NCI-H748 treated with DMSO at 0.1 percent for 48 hours (cell line): ENCODE data around the gene GALNS.

ENCODE experiments used
- DNase-seq: peaks from one replicate; lab custom pipeline; 2025; lab: John Stamatoyannopoulos, UW

The GALNS gene

GRCh38 chr16:88876942-88877526, 20.3 kb upstream of the GALNS start:
- no peak for DNase-seq

- no peak for DNase-seq
These were observed 19.0 kb upstream of the GALNS start for GRCh38 chr16:88875703-88876234.

- no peak for DNase-seq
These were observed 18.3 kb upstream of the GALNS start for GRCh38 chr16:88874938-88875599.

- DNase-seq, result no peak
These were observed 16.0 kb upstream of the GALNS start for GRCh38 chr16:88872650-88873331.

GRCh38 chr16:88871730-88872416, 15.1 kb upstream of the GALNS start:
- DNase-seq, result no peak

GRCh38 chr16:88871349-88871702, 14.6 kb upstream of the GALNS start:
- no peak for DNase-seq

- DNase-seq, result no peak
These were observed 14.0 kb upstream of the GALNS start for GRCh38 chr16:88870608-88871348.

GRCh38 chr16:88869673-88869980, 12.9 kb upstream of the GALNS start:
- DNase-seq, result no peak

GRCh38 chr16:88868974-88869672, 12.4 kb upstream of the GALNS start:
- DNase-seq, result no peak

- DNase-seq, result no peak
These were observed 11.0 kb upstream of the GALNS start for GRCh38 chr16:88867581-88868246.

- DNase-seq, result no peak
These were observed 9.6 kb upstream of the GALNS start, which contains the start of gene PABPN1L for GRCh38 chr16:88866151-88866920. TSS of gene PABPN1L (minus strand) at chr16:88866660. CDS start at chr16:88866606, 54 bp downstream.

GRCh38 chr16:88865742-88866141, 9.0 kb upstream of the GALNS start:
- no peak for DNase-seq

GRCh38 chr16:88865310-88865709, 8.6 kb upstream of the GALNS start:
- no peak for DNase-seq

- DNase-seq, result no peak
These were observed 7.8 kb upstream of the GALNS start for GRCh38 chr16:88864521-88864920.

GRCh38 chr16:88864099-88864498, 7.4 kb upstream of the GALNS start:
- DNase-seq, result no peak

GRCh38 chr16:88863426-88863825, 6.7 kb upstream of the GALNS start:
- DNase-seq, result no peak

GRCh38 chr16:88862968-88863367, 6.2 kb upstream of the GALNS start:
- no peak for DNase-seq

- no peak for DNase-seq
These were observed 4.6 kb upstream of the GALNS start for GRCh38 chr16:88861359-88861758.

- DNase-seq, result no peak
These were observed 2.8 kb upstream of the GALNS start for GRCh38 chr16:88859381-88860091.
